NCI-H1092 treated with DMSO at 0.1 percent for 48 hours (cell line): ENCODE measurements around the gene KIF23.

Source experiments
- DNase-seq: peaks from one replicate; lab custom pipeline; 2025; lab: John Stamatoyannopoulos, UW

Gene KIF23

GRCh38 chr15:69394556-69395282 lies 19.4 kb upstream of the KIF23 start:
- peak; percentile 26 for DNase-seq

- no peak for DNase-seq
These were observed 18.7 kb upstream of the KIF23 start for GRCh38 chr15:69395460-69395859.

GRCh38 chr15:69395991-69396390 lies 18.2 kb upstream of the KIF23 start:
- DNase-seq, result no peak

- no peak for DNase-seq
These were observed 15.7 kb upstream of the KIF23 start for GRCh38 chr15:69398491-69398891.

- no peak for DNase-seq
These were observed 13.3 kb upstream of the KIF23 start for GRCh38 chr15:69400850-69401249.

- no peak for DNase-seq
These were observed 11.3 kb upstream of the KIF23 start for GRCh38 chr15:69402816-69403215.

GRCh38 chr15:69403594-69403993 lies 10.6 kb upstream of the KIF23 start:
- DNase-seq, result no peak

GRCh38 chr15:69405110-69405509 lies 9.0 kb upstream of the KIF23 start:
- no peak for DNase-seq

- DNase-seq, result no peak
These were observed 6.3 kb upstream of the KIF23 start for GRCh38 chr15:69407719-69408400.

GRCh38 chr15:69408841-69409240 lies 5.3 kb upstream of the KIF23 start:
- no peak for DNase-seq

GRCh38 chr15:69410248-69410874 lies 3.8 kb upstream of the KIF23 start:
- peak; percentile 29 for DNase-seq

- DNase-seq, result no peak
These were observed 1.9 kb upstream of the KIF23 start for GRCh38 chr15:69412274-69412673.

GRCh38 chr15:69412701-69413100 lies 1.4 kb upstream of the KIF23 start:
- DNase-seq, result no peak

GRCh38 chr15:69414701-69415167 lies 585 bp downstream of the KIF23 start:
- peak; percentile 18 for DNase-seq

- DNase-seq, result no peak
These were observed 1.2 kb downstream of the KIF23 start for GRCh38 chr15:69415381-69415780.

GRCh38 chr15:69417581-69417980 lies 3.4 kb downstream of the KIF23 start:
- no peak for DNase-seq

- DNase-seq, result no peak
These were observed 7.3 kb downstream of the KIF23 start for GRCh38 chr15:69421498-69421897.

- DNase-seq, result no peak
These were observed 8.3 kb downstream of the KIF23 start for GRCh38 chr15:69422336-69422895.

GRCh38 chr15:69424001-69424400 lies 9.9 kb downstream of the KIF23 start:
- DNase-seq, result no peak

- DNase-seq, result no peak
These were observed 10.7 kb downstream of the KIF23 start for GRCh38 chr15:69424748-69425413.

- DNase-seq, result no peak
These were observed 19.7 kb downstream of the KIF23 start for GRCh38 chr15:69433831-69434230.

GRCh38 chr15:69434238-69434637 lies 20.1 kb downstream of the KIF23 start:
- DNase-seq, result no peak
